Measurements from ENCODE around the gene RPL27.

Gene RPL27

GRCh38 chr17:42997984-42998938 is at the start of gene RPL27:
Gene RPL27 (plus strand): TSS chr17:42998419. CDS start chr17:42998751, 332 bp downstream.
- 0 out of 2 replicates have a peak, but pooled peaks have one; percentile 43 for TF ChIP-seq ZFP3 (CRISPR knock-in tag; IDR thresholded peaks at IDR 0.05)
- TF ChIP-seq, protein P1, sequence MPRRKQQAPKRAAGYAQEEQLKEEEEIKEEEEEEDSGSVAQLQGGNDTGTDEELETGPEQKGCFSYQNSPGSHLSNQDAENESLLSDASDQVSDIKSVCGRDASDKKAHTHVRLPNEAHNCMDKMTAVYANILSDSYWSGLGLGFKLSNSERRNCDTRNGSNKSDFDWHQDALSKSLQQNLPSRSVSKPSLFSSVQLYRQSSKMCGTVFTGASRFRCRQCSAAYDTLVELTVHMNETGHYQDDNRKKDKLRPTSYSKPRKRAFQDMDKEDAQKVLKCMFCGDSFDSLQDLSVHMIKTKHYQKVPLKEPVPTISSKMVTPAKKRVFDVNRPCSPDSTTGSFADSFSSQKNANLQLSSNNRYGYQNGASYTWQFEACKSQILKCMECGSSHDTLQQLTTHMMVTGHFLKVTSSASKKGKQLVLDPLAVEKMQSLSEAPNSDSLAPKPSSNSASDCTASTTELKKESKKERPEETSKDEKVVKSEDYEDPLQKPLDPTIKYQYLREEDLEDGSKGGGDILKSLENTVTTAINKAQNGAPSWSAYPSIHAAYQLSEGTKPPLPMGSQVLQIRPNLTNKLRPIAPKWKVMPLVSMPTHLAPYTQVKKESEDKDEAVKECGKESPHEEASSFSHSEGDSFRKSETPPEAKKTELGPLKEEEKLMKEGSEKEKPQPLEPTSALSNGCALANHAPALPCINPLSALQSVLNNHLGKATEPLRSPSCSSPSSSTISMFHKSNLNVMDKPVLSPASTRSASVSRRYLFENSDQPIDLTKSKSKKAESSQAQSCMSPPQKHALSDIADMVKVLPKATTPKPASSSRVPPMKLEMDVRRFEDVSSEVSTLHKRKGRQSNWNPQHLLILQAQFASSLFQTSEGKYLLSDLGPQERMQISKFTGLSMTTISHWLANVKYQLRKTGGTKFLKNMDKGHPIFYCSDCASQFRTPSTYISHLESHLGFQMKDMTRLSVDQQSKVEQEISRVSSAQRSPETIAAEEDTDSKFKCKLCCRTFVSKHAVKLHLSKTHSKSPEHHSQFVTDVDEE (CRISPR knock-in tag; IDR thresholded peaks at IDR 0.05) = no peak
- peak; percentile 96 for ATAC-seq

DNA sequence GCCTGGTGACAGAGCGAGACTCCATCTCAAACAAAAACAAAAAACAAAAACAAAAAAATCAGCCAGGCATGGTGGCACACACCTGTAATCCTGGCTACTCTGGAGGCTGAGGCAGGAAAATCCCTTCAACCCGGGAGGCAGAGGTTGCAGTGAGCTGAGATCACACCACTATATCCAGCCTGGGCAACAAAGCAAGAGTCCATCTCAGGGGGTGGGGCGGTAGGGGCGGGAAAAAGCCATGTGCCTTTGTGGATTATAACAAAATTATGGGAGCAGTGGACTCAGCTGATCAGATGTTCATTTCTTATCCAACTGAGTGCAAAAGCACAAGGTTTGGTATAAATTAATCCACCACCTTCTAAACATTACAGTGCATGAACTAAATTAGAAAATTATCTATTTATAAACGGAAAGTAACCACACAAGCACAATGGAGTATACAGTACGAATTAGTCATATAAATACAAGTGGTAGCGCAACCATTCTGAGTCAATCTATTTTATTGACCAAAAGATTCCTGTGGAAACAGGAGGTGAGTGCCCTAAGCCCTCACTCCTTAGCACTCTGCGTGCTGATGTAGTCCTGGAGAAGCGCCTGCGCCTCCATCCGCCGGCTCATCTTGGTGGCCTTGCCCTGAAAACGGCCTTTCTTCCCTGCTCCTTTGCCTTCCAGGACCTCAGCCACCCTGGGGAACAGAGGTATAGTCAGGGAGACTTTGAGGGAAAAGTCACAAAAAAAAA is 48.0 kb upstream of the RPL27 start:
- no peak for ATAC-seq
- TF ChIP-seq TCF4 (CRISPR knock-in tag; IDR thresholded peaks at IDR 0.05; ENCODE audit: borderline replicate concordance) (no peak), ZNF565 (CRISPR knock-in tag; conservative IDR thresholded peaks at IDR 0.05; ENCODE audit: low read depth) (no peak), ZFP30 (CRISPR knock-in tag; IDR thresholded peaks at IDR 0.05) (no peak), ISL1 (CRISPR knock-in tag; IDR thresholded peaks at IDR 0.05) (no peak), ZC3H10 (CRISPR knock-in tag; IDR thresholded peaks at IDR 0.05) (no peak), GLIS3 (CRISPR knock-in tag; IDR thresholded peaks at IDR 0.05) (no peak), ZNF70 (CRISPR knock-in tag; IDR thresholded peaks at IDR 0.05) (no peak), CSDC2 (CRISPR knock-in tag; IDR thresholded peaks at IDR 0.05) (no peak), CSRNP3 (CRISPR knock-in tag; IDR thresholded peaks at IDR 0.05) (no peak), SNAI2 (CRISPR knock-in tag; IDR thresholded peaks at IDR 0.05) (no peak), OSR1 (CRISPR knock-in tag; IDR thresholded peaks at IDR 0.05) (no peak), TOX (CRISPR knock-in tag; IDR thresholded peaks at IDR 0.05; ENCODE audit: borderline replicate concordance) (no peak), ESRRG (CRISPR knock-in tag; IDR thresholded peaks at IDR 0.05) (no peak), RARB (CRISPR knock-in tag; IDR thresholded peaks at IDR 0.05) (no peak), ZFP3 (CRISPR knock-in tag; IDR thresholded peaks at IDR 0.05) (no peak)
- TF ChIP-seq, protein P2, sequence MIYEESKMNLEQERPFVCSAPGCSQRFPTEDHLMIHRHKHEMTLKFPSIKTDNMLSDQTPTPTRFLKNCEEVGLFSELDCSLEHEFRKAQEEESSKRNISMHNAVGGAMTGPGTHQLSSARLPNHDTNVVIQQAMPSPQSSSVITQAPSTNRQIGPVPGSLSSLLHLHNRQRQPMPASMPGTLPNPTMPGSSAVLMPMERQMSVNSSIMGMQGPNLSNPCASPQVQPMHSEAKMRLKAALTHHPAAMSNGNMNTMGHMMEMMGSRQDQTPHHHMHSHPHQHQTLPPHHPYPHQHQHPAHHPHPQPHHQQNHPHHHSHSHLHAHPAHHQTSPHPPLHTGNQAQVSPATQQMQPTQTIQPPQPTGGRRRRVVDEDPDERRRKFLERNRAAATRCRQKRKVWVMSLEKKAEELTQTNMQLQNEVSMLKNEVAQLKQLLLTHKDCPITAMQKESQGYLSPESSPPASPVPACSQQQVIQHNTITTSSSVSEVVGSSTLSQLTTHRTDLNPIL (CRISPR knock-in tag; IDR thresholded peaks at IDR 0.05; ENCODE audit: low read depth) = no peak
- TF ChIP-seq, protein P3, sequence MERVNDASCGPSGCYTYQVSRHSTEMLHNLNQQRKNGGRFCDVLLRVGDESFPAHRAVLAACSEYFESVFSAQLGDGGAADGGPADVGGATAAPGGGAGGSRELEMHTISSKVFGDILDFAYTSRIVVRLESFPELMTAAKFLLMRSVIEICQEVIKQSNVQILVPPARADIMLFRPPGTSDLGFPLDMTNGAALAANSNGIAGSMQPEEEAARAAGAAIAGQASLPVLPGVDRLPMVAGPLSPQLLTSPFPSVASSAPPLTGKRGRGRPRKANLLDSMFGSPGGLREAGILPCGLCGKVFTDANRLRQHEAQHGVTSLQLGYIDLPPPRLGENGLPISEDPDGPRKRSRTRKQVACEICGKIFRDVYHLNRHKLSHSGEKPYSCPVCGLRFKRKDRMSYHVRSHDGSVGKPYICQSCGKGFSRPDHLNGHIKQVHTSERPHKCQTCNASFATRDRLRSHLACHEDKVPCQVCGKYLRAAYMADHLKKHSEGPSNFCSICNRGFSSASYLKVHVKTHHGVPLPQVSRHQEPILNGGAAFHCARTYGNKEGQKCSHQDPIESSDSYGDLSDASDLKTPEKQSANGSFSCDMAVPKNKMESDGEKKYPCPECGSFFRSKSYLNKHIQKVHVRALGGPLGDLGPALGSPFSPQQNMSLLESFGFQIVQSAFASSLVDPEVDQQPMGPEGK (CRISPR knock-in tag; IDR thresholded peaks at IDR 0.05; ENCODE audit: borderline replicate concordance) = no peak

- ATAC-seq = no peak
- TF ChIP-seq, protein P1 (CRISPR knock-in tag; IDR thresholded peaks at IDR 0.05) = no peak
- TF ChIP-seq, protein P3 (CRISPR knock-in tag; IDR thresholded peaks at IDR 0.05; ENCODE audit: borderline replicate concordance) = no peak
- TF ChIP-seq TOX (CRISPR knock-in tag; IDR thresholded peaks at IDR 0.05; ENCODE audit: borderline replicate concordance) (no peak), ISL1 (CRISPR knock-in tag; IDR thresholded peaks at IDR 0.05) (no peak), ZFP30 (CRISPR knock-in tag; IDR thresholded peaks at IDR 0.05) (no peak)
These were observed 44.5 kb upstream of the RPL27 start for GRCh38 chr17:42953669-42954068.
